ENCODE data around the gene LY6G5C. TPM values are rescaled to one million over a fixed set of nuclear protein-coding genes. Genes with fewer than 3 reads are reported as not detected.

Gene LY6G5C
- total RNA-seq, 4 donors from 2014 or later, result 0.54 to 7.9 (median 0.83) TPM; not detected in 1

GRCh38 chr6:31626952-31627351 lies 53.9 kb downstream of the LY6G5C start:
- Histone ChIP-seq H3K36me3 (peaks cover 80 to 86% of the 10 kb centered on the region in 2 donors), H3K4me3 (replicated peaks in 1 of 3) (no peak overlapping the region), H3K4me1 (peaks cover 3 to 7% of the 10 kb centered on the region in 2 donors), H3K27ac (no peak overlapping the region), H3K27me3 (no peaks in the 10 kb centered on the region), H3K9me3 (no peaks in the 10 kb centered on the region)
- WGBS, 2 donors, result 91 to 96% methylated on average over 10 of the region's 10 CpGs
- intact Hi-C loops (cut with DNase I), result no loop called here
- no peak for DNase-seq
- TF ChIP-seq POLR2A (IDR thresholded peaks at IDR 0.05), result no peak
- TF ChIP-seq, protein P1, sequence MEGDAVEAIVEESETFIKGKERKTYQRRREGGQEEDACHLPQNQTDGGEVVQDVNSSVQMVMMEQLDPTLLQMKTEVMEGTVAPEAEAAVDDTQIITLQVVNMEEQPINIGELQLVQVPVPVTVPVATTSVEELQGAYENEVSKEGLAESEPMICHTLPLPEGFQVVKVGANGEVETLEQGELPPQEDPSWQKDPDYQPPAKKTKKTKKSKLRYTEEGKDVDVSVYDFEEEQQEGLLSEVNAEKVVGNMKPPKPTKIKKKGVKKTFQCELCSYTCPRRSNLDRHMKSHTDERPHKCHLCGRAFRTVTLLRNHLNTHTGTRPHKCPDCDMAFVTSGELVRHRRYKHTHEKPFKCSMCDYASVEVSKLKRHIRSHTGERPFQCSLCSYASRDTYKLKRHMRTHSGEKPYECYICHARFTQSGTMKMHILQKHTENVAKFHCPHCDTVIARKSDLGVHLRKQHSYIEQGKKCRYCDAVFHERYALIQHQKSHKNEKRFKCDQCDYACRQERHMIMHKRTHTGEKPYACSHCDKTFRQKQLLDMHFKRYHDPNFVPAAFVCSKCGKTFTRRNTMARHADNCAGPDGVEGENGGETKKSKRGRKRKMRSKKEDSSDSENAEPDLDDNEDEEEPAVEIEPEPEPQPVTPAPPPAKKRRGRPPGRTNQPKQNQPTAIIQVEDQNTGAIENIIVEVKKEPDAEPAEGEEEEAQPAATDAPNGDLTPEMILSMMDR (IDR thresholded peaks at IDR 0.05), result no peak

Small RNA genes within 50 kb of the gene (microRNA-seq; reads per million reads assigned to microRNA genes)
- gene MIR4646, result not detected
- not detected for gene MIR6832

Small RNA genes within 50 kb of the gene (small RNA-seq; reads per million reads assigned to genes)
- gene LY6G6D (not detected), gene MIR4646 (not detected), gene MIR6832 (not detected), gene RF00019 (not detected)

Other genes with a start within 250 kb of the LY6G5C start
- gene MICB, start 182.9 kb downstream of the LY6G5C start, total RNA-seq, result 1 to 10 TPM in 3 of 4 donors, under 1 TPM in 1; 0.89 to 3.4 (median 2.1) TPM
- not detected for gene MCCD1, start 152.1 kb downstream of the LY6G5C start, total RNA-seq
- gene DDX39B, start 139.1 kb downstream of the LY6G5C start, total RNA-seq, result 100 to 1,000 TPM; 296 to 339 (median 314) TPM
- gene ATP6V1G2, start 134.5 kb downstream of the LY6G5C start, total RNA-seq, result 1 to 10 TPM; 1.2 to 3.9 (median 2.6) TPM
- 10 to 100 TPM; 23.7 to 34.0 (median 27.5) TPM for gene NFKBIL1, start 133.5 kb downstream of the LY6G5C start, total RNA-seq
- not detected for gene LTA, start 108.8 kb downstream of the LY6G5C start, total RNA-seq
- under 1 TPM in 1 of 4 donors, not detected in 3; 0.42 TPM for gene TNF, start 105.5 kb downstream of the LY6G5C start, total RNA-seq
- not detected for gene LTB, start 98.6 kb downstream of the LY6G5C start, total RNA-seq
- 10 to 100 TPM in 1 of 4 donors, 1 to 10 TPM in 2, not detected in 1; 2.5 to 23.4 (median 3.2) TPM for gene LST1, start 94.8 kb downstream of the LY6G5C start, total RNA-seq
- not detected for gene NCR3, start 88.1 kb downstream of the LY6G5C start, total RNA-seq
- gene AIF1, start 65.8 kb downstream of the LY6G5C start, total RNA-seq, result 10 to 100 TPM in 3 of 4 donors, 1 to 10 TPM in 1; 8.1 to 37.8 (median 17.6) TPM
- gene PRRC2A, start 60.4 kb downstream of the LY6G5C start, total RNA-seq, result 100 to 1,000 TPM in 1 of 4 donors, 10 to 100 TPM in 3; 68.5 to 127 (median 86.7) TPM
- gene BAG6, start 28.4 kb downstream of the LY6G5C start, total RNA-seq, result 100 to 1,000 TPM; 179 to 301 (median 245) TPM
- 1 to 10 TPM; 2.3 to 5.1 (median 4.5) TPM for gene APOM, start 25.2 kb downstream of the LY6G5C start, total RNA-seq
- gene C6orf47, start 20.3 kb downstream of the LY6G5C start, total RNA-seq, result 10 to 100 TPM; 23.6 to 32.3 (median 28.7) TPM
- gene GPANK1, start 16.1 kb downstream of the LY6G5C start, total RNA-seq, result 10 to 100 TPM; 15.7 to 23.2 (median 22.1) TPM
- gene CSNK2B, start 15.0 kb downstream of the LY6G5C start, total RNA-seq, result 100 to 1,000 TPM; 181 to 264 (median 206) TPM
- gene LY6G5B, start 11.1 kb downstream of the LY6G5C start, total RNA-seq, result 10 to 100 TPM in 2 of 4 donors, 1 to 10 TPM in 2; 4.4 to 11.8 (median 9.4) TPM
- 10 to 100 TPM; 47.3 to 81.4 (median 71.7) TPM for gene ABHD16A, start 22.3 kb upstream of the LY6G5C start, total RNA-seq
- not detected for gene LY6G6F, start 25.8 kb upstream of the LY6G5C start, total RNA-seq
- not detected for gene LY6G6D, start 34.3 kb upstream of the LY6G5C start, total RNA-seq
- not detected for gene LY6G6C, start 40.7 kb upstream of the LY6G5C start, total RNA-seq
- gene MPIG6B, start 42.3 kb upstream of the LY6G5C start, total RNA-seq, result 1 to 10 TPM in 1 of 4 donors, under 1 TPM in 1, not detected in 2; 0.54 to 1.8 TPM
- 100 to 1,000 TPM in 3 of 4 donors, 10 to 100 TPM in 1; 99.9 to 117 (median 114) TPM for gene DDAH2, start 48.2 kb upstream of the LY6G5C start, total RNA-seq
- 100 to 1,000 TPM; 222 to 314 (median 247) TPM for gene CLIC1, start 55.5 kb upstream of the LY6G5C start, total RNA-seq
- 10 to 100 TPM in 1 of 4 donors, 1 to 10 TPM in 3; 5.6 to 11.2 (median 7.2) TPM for gene MSH5, start 58.9 kb upstream of the LY6G5C start, total RNA-seq
- 1 to 10 TPM in 3 of 4 donors, not detected in 1; 2.0 to 4.2 (median 3.0) TPM for gene SAPCD1, start 81.6 kb upstream of the LY6G5C start, total RNA-seq
- gene VWA7, start 96.3 kb upstream of the LY6G5C start, total RNA-seq, result 1 to 10 TPM; 1.2 to 8.9 (median 5.4) TPM
- gene VARS1, start 114.7 kb upstream of the LY6G5C start, total RNA-seq, result 100 to 1,000 TPM in 1 of 4 donors, 10 to 100 TPM in 3; 33.8 to 120 (median 39.9) TPM
- 10 to 100 TPM; 29.2 to 48.4 (median 36.5) TPM for gene LSM2, start 125.9 kb upstream of the LY6G5C start, total RNA-seq
- 1 to 10 TPM; 3.5 to 4.1 (median 3.9) TPM for gene HSPA1L, start 134.2 kb upstream of the LY6G5C start, total RNA-seq
- 100 to 1,000 TPM; 148 to 320 (median 190) TPM for gene HSPA1A, start 134.5 kb upstream of the LY6G5C start, total RNA-seq
- 100 to 1,000 TPM; 194 to 330 (median 256) TPM for gene HSPA1B, start 146.7 kb upstream of the LY6G5C start, total RNA-seq
- gene NEU1, start 181.8 kb upstream of the LY6G5C start, total RNA-seq, result 10 to 100 TPM; 54.4 to 98.1 (median 65.9) TPM
- gene SLC44A4, start 197.9 kb upstream of the LY6G5C start, total RNA-seq, result 10 to 100 TPM in 2 of 4 donors, 1 to 10 TPM in 2; 1.6 to 16.2 (median 7.7) TPM
- 10 to 100 TPM; 26.9 to 47.7 (median 38.7) TPM for gene EHMT2, start 216.6 kb upstream of the LY6G5C start, total RNA-seq
- gene ZBTB12, start 221.0 kb upstream of the LY6G5C start, total RNA-seq, result 1 to 10 TPM in 3 of 4 donors, under 1 TPM in 1; 0.94 to 2.9 (median 1.5) TPM
- gene C2, start 246.7 kb upstream of the LY6G5C start, total RNA-seq, result 1 to 10 TPM; 2.5 to 6.2 (median 4.4) TPM

Measured in thyroid gland (tissue), 4 donors.